ENCODE measurements around the gene MAGEB17.

- TF ChIP-seq CTCF (IDR thresholded peaks at IDR 0.05 in 2 of 3, conservative IDR thresholded peaks at IDR 0.05 in 1 of 3; ENCODE audit: borderline replicate concordance in 1 of 3, insufficient read depth in 1 of 3, low read depth in 2 of 3, low read length in 2 of 3) (no peak), MAX (IDR thresholded peaks at IDR 0.05) (no peak), POLR2A (IDR thresholded peaks at IDR 0.05; ENCODE audit: borderline replicate concordance, extremely low read depth, insufficient read depth, insufficient read length) (no peak), ZNF274 (IDR thresholded peaks at IDR 0.05; ENCODE audit: low read depth, low read length) (no peak), REST (IDR thresholded peaks at IDR 0.05; ENCODE audit: low read depth) (no peak), CEBPB (IDR thresholded peaks at IDR 0.05; ENCODE audit: low read depth) (no peak), EZH2phosphoT487 (IDR thresholded peaks at IDR 0.05; ENCODE audit: borderline replicate concordance) (no peak), ELF1 (IDR thresholded peaks at IDR 0.05; ENCODE audit: borderline replicate concordance, low read depth) (no peak), FOSL1 (IDR thresholded peaks at IDR 0.05; ENCODE audit: low read depth) (no peak), SIN3A (IDR thresholded peaks at IDR 0.05; ENCODE audit: low read depth) (no peak), EZH2 (IDR thresholded peaks at IDR 0.05) (no peak), SRF (IDR thresholded peaks at IDR 0.05; ENCODE audit: low read depth) (no peak)
Measured at GRCh38 chrX:16148896-16149295, 18.4 kb upstream of the MAGEB17 start.

Data from HCT116 (cell line).